GM23338 (cell line): ENCODE measurements around the gene DNASE1L1. TPM values are rescaled to one million over a fixed set of nuclear protein-coding genes. Genes with fewer than 3 reads are reported as not detected.

ENCODE experiments used
- ATAC-seq: fragments of 200-7000 bp; cut with Tn5 transposase; 3 replicates; pipeline ENCODE4 v1.9.1; 2020
- DNase-seq: peaks from one replicate; pipeline ENCODE4 v3.0.0-alpha.2; 2015; ENCODE audit warnings: low spot score
- H2AFZ ChIP-seq: fragments of 200-600 bp; sonication (generic); 2 replicates; pipeline ENCODE4 v1.8.0; 2016; ENCODE audit warnings: antibody characterized with exemption, mild to moderate bottlenecking, moderate library complexity
- H3F3A ChIP-seq: fragments of 200-600 bp; sonication (generic); replicated peaks from 2 replicates; pipeline ENCODE4 v1.8.0; 2017; ENCODE audit warnings: antibody characterized with exemption, mixed run types, low read depth
- H3K27ac ChIP-seq: fragments of 200-600 bp; sonication (generic); 2 replicates; pipeline ENCODE4 v1.6.1; 2016; ENCODE audit warnings: low read depth
- H3K27me3 ChIP-seq: fragments of 200-600 bp; sonication (generic); 2 replicates; pipeline ENCODE4 v1.8.0; 2016; ENCODE audit warnings: mild to moderate bottlenecking, mixed run types, moderate library complexity; ENCODE audit not compliant: insufficient read depth
- H3K36me3 ChIP-seq: fragments of 200-600 bp; sonication (generic); 2 replicates; pipeline ENCODE4 v1.8.0; 2016; ENCODE audit warnings: mild to moderate bottlenecking; ENCODE audit not compliant: insufficient read depth
- H3K4me1 ChIP-seq: fragments of 200-600 bp; sonication (generic); 2 replicates; pipeline ENCODE4 v1.8.0; 2016; ENCODE audit warnings: mild to moderate bottlenecking, moderate library complexity; ENCODE audit not compliant: insufficient read depth
- H3K4me2 ChIP-seq: fragments of 200-600 bp; sonication (generic); 2 replicates; pipeline ENCODE4 v1.7.1; 2017; ENCODE audit warnings: mixed run types
- H3K4me3 ChIP-seq: fragments of 200-600 bp; sonication (generic); 2 replicates; pipeline ENCODE4 v1.6.1; 2016; ENCODE audit warnings: mixed run types
- H3K79me2 ChIP-seq: fragments of 200-600 bp; sonication (generic); replicated peaks from 2 replicates; pipeline ENCODE4 v1.8.0; 2017; ENCODE audit warnings: mild to moderate bottlenecking; ENCODE audit not compliant: insufficient read depth
- H3K9me2 ChIP-seq: fragments of 200-600 bp; sonication (generic); 2 replicates; pipeline ENCODE4 v1.8.0; 2017; ENCODE audit not compliant: insufficient read depth
- H4K20me1 ChIP-seq: fragments of 200-600 bp; sonication (generic); replicated peaks from 2 replicates; pipeline ENCODE4 v1.8.0; 2017; ENCODE audit warnings: mild to moderate bottlenecking; ENCODE audit not compliant: insufficient read depth
- H3K27ac Mint-ChIP-seq: 2 replicates; pipeline ENCODE4 v1.8.0; 2020; ENCODE audit warnings: inconsistent platforms, mild to moderate bottlenecking, moderate library complexity, mixed read lengths
- H3K27me3 Mint-ChIP-seq: 3 replicates; pipeline ENCODE4 v1.8.0; 2022; ENCODE audit warnings: low read depth, mild to moderate bottlenecking, moderate library complexity, mixed read lengths, inconsistent platforms; ENCODE audit not compliant: insufficient read depth, poor library complexity
- H3K36me3 Mint-ChIP-seq: 3 replicates; pipeline ENCODE4 v1.8.0; 2021; ENCODE audit warnings: low read depth, mild to moderate bottlenecking, inconsistent platforms, moderate library complexity, mixed read lengths
- H3K4me1 Mint-ChIP-seq: 3 replicates; pipeline ENCODE4 v1.8.0; 2020; ENCODE audit warnings: mild to moderate bottlenecking, inconsistent platforms, mixed read lengths
- H3K4me3 Mint-ChIP-seq: 3 replicates; pipeline ENCODE4 v1.8.0; 2021; ENCODE audit warnings: moderate library complexity, mild to moderate bottlenecking, inconsistent platforms, mixed read lengths
- H3K9me3 Mint-ChIP-seq: 3 replicates; pipeline ENCODE4 v1.8.0; 2020; ENCODE audit warnings: moderate library complexity, mild to moderate bottlenecking, inconsistent platforms, mixed read lengths
- CREB1 ChIP-seq: fragments of 250-450 bp; sonication (Bioruptor Pico); IDR thresholded peaks from 2 replicates; pipeline ENCODE4 v1.5.0; 2020; ENCODE audit warnings: low read depth, mild to moderate bottlenecking, moderate library complexity
- NANOG ChIP-seq: IDR thresholded peaks from 2 replicates; pipeline ENCODE4 v1.6.1; 2016; ENCODE audit warnings: antibody characterized with exemption, borderline replicate concordance
- ZNF114 ChIP-seq: fragments of 250-450 bp; sonication (Bioruptor Pico); IDR thresholded peaks from 2 replicates; pipeline ENCODE4 v1.5.0; 2020; ENCODE audit warnings: mild to moderate bottlenecking, moderate library complexity
- ZNF331 ChIP-seq: fragments of 250-450 bp; sonication (Bioruptor Pico); IDR thresholded peaks from 2 replicates; pipeline ENCODE4 v1.5.0; 2020; ENCODE audit warnings: low read depth, mild to moderate bottlenecking, moderate library complexity
- polyA plus RNA-seq: library from polyadenylated mRNA; unstranded; fragments of >200 nt; fragmentation: Nextera tagmentation; extraction: Ambion mirVana; gene quantifications from 2 replicates; pipeline ENCODE4 v1.2.1, GENCODE V29; 2016
- total RNA-seq: library from RNA; depleted of rRNA; stranded (reverse); fragments of >200 nt; shearing (Covaris generic); gene quantifications from 2 replicates; pipeline ENCODE4 v1.2.3, GENCODE V29; 2014
- TF ChIP-seq, protein P1 (sequence below): fragments of 250-450 bp; sonication (Bioruptor Pico); IDR thresholded peaks from 2 replicates; pipeline ENCODE4 v1.5.0; 2020; ENCODE audit warnings: mild to moderate bottlenecking, moderate library complexity

The DNASE1L1 gene
- total and polyA plus RNA-seq, 2 experiments from 2014 or later: 3.3 to 16.1 TPM

DNA sequence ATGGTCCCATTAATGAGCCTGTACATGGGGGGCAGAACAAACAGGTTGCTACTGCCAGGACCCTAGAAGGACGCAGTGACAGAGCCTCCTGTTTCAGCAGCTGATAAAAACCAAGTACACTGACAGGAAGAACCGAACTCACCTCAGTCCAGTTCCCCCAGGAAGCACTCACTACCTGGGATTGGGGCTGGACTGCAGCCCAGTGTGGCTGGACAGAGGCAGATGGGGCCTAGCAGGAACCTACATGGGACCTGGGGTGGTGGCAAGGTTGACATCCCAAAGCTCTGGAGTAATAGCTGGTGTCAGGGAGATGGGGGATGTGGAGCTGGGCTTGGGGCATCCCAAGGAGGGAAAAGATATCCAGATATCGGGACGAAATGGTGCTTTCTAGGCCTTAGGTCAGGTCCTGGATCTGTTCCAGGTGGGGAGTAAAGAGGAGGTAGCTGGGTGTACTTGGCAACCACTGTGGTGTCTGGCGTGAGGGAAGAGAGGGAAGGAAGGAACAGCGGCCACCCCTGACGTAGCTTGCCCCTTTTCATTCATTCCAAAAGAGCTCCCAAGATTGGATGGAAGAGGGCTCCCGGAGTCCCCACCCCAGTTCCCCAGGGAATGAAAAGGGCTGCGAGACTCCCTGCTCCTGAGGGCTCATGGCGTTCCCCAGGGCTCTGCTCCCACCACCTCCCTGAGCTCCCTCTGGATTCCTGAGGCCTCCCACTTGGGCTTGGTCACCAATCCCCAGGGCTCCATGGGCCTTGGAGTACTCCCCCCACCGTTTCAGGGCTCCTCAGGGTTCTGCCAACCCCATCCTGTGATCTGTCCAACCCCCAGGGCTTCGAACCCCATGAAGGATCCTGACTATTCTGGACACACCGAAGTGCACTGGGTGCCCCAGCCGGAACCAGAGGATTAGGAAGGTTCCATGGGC, 25.4 kb downstream of the DNASE1L1 start (continued):
- TF ChIP-seq, protein P1, sequence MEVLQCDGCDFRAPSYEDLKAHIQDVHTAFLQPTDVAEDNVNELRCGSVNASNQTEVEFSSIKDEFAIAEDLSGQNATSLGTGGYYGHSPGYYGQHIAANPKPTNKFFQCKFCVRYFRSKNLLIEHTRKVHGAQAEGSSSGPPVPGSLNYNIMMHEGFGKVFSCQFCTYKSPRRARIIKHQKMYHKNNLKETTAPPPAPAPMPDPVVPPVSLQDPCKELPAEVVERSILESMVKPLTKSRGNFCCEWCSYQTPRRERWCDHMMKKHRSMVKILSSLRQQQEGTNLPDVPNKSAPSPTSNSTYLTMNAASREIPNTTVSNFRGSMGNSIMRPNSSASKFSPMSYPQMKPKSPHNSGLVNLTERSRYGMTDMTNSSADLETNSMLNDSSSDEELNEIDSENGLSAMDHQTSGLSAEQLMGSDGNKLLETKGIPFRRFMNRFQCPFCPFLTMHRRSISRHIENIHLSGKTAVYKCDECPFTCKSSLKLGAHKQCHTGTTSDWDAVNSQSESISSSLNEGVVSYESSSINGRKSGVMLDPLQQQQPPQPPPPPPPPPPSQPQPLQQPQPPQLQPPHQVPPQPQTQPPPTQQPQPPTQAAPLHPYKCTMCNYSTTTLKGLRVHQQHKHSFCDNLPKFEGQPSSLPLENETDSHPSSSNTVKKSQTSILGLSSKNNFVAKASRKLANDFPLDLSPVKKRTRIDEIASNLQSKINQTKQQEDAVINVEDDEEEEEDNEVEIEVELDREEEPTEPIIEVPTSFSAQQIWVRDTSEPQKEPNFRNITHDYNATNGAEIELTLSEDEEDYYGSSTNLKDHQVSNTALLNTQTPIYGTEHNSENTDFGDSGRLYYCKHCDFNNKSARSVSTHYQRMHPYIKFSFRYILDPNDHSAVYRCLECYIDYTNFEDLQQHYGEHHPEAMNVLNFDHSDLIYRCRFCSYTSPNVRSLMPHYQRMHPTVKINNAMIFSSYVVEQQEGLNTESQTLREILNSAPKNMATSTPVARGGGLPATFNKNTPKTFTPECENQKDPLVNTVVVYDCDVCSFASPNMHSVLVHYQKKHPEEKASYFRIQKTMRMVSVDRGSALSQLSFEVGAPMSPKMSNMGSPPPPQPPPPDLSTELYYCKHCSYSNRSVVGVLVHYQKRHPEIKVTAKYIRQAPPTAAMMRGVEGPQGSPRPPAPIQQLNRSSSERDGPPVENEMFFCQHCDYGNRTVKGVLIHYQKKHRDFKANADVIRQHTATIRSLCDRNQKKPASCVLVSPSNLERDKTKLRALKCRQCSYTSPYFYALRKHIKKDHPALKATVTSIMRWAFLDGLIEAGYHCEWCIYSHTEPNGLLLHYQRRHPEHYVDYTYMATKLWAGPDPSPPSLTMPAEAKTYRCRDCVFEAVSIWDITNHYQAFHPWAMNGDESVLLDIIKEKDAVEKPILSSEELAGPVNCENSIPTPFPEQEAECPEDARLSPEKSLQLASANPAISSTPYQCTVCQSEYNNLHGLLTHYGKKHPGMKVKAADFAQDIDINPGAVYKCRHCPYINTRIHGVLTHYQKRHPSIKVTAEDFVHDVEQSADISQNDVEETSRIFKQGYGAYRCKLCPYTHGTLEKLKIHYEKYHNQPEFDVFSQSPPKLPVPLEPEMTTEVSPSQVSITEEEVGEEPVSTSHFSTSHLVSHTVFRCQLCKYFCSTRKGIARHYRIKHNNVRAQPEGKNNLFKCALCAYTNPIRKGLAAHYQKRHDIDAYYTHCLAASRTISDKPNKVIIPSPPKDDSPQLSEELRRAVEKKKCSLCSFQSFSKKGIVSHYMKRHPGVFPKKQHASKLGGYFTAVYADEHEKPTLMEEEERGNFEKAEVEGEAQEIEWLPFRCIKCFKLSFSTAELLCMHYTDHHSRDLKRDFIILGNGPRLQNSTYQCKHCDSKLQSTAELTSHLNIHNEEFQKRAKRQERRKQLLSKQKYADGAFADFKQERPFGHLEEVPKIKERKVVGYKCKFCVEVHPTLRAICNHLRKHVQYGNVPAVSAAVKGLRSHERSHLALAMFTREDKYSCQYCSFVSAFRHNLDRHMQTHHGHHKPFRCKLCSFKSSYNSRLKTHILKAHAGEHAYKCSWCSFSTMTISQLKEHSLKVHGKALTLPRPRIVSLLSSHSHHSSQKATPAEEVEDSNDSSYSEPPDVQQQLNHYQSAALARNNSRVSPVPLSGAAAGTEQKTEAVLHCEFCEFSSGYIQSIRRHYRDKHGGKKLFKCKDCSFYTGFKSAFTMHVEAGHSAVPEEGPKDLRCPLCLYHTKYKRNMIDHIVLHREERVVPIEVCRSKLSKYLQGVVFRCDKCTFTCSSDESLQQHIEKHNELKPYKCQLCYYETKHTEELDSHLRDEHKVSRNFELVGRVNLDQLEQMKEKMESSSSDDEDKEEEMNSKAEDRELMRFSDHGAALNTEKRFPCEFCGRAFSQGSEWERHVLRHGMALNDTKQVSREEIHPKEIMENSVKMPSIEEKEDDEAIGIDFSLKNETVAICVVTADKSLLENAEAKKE: no peak
- no peak for TF ChIP-seq ZNF331 (CRISPR knock-in tag)

DNA sequence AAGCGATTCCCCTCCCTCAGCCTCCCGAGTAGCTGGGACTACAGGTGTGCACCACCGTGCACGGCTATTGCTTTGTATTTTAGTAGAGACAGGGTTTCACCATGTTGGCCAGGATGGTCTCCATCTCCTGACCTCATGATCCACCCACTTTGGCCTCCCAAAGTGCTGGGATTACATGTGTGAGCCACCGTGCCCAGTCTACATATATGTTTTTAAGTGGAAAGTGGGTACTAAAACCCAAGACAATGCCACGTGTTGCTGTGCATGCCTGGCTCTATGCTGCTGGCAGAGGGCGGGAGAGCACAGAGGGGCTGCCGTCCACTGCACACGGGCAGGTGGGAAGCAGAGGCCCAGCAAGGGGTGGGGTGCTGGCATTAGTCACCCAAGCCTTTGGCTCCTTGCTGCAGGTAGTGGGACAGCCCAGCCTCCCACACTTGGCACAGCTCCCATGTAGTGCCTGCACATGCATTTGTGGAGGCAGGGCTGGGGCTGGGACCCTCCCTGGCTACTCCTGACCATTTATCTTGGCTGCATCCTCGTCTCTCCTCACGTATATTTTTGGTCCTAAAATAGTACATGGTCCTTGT, 26.5 kb downstream of the DNASE1L1 start:
- H3K4me3 Mint-ChIP-seq: no peak overlapping the region
- no peak for TF ChIP-seq ZNF114
- TF ChIP-seq CREB1 (CRISPR knock-in tag): no peak
- TF ChIP-seq NANOG: no peak

More for the DNA sequence above, 26.5 kb downstream of the DNASE1L1 start:
- Histone ChIP-seq H3K36me3 (no peaks in the 10 kb centered on the region), H3K9me2 (no peaks in the 10 kb centered on the region), H3F3A (no peaks in the 10 kb centered on the region), H3K27me3 (no peaks in the 10 kb centered on the region), H3K4me1 (0 out of 2 replicates have a peak, but pooled peaks cover 4% of the 10 kb centered on the region), H3K4me3 (no peak overlapping the region), H3K4me2 (no peak overlapping the region), H2AFZ (no peak overlapping the region), H3K79me2 (peaks cover 11% of the 10 kb centered on the region), H4K20me1 (no peaks in the 10 kb centered on the region), H3K27ac (no peak overlapping the region)
- peaks cover 20% of the 10 kb centered on the region for H3K36me3 Mint-ChIP-seq
- peaks cover 9% of the 10 kb centered on the region for H3K27me3 Mint-ChIP-seq
- DNase-seq: no peak
- ATAC-seq: no peak
- no peak overlapping the region for H3K27ac Mint-ChIP-seq
- H3K9me3 Mint-ChIP-seq: no peaks in the 10 kb centered on the region
- H3K4me1 Mint-ChIP-seq: peaks cover 18% of the 10 kb centered on the region
